NCI-H69 (cell line): ENCODE results near the gene ATP2A3.

ENCODE experiments used
- DNase-seq: peaks from one replicate; lab custom pipeline; 2025; lab: John Stamatoyannopoulos, UW

The ATP2A3 gene

GRCh38 chr17:3890082-3890877 lies 74.0 kb downstream of the ATP2A3 start:
- peak; percentile 72 for DNase-seq

DNA sequence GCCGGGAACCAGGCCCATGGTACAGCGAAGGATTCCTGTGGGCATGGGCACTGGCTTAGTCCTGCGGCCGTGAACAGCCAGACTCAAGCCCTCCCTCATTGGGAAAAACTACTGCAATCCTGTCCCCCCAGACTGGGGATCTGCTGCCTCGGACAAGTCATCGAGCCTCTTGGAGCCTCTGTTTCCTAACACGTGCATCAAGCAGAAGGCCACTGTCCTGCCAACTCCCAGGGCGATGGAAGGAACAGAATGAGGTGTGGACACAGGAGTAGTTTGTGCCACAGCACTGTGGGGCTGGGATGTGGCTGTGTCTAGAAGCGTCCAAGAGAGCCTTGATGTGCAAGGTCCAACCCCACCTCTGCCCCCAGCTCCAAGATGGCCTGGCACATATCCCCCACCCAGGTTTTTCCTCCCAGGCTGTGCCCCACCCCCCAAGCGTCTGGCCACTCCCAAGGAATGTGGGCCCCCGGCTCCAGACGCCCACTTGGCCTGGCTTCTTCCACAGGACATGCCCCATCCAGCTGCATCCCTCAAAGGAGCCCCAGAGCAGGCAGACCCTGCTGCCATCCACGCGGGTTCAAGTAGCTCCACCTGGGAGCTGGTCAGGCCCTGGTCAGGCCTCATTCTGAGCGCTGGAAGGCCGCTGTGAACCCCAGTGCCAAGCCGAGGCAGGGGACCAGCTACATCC lies 74.8 kb downstream of the ATP2A3 start:
- DNase-seq: no peak

GRCh38 chr17:3888343-3889171 lies 75.7 kb downstream of the ATP2A3 start:
- peak; percentile 90 for DNase-seq

DNA sequence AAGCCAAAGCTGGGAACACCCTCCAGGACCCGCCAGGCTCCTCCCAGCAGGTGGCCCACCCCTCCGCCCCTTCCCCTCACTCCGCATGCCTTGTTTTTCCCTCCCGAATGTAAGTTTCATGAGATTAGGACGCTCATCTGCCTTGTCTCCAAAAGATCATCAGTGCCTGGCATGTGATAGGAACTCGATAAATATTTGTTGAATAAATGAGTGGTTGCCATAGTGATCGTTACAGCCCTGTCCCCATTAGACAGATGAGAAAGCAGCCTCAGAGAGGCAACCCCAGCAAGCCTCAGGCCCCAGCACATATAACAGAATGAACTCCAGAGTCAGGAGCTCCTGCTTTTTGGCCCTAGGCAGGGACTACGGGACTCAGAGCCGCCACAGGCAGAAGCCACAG lies 76.4 kb downstream of the ATP2A3 start:
- DNase-seq: no peak

- DNase-seq: no peak
Measured at GRCh38 chr17:3887394-3887793, 76.8 kb downstream of the ATP2A3 start.

- no peak for DNase-seq
Measured at GRCh38 chr17:3886776-3887175, 77.5 kb downstream of the ATP2A3 start.

DNA sequence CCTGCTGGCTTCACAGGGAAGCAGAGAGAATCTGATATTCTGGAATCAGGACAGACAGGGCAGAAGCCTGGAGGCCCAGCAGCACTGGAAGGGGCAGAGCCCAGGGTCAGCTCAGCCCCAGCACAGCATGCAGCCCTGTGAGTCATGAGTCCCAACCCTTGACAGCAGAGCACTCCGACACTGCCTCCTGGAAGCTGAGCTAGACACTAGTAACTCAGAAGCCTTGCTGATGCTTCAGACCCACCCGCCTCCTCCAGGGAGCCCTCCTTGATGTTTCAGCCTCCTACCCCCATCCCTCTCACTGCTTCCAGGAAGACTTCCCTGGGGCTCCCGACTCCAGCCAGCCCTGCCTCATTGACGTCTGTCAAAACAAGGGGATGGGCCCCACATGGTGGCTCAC lies 78.3 kb downstream of the ATP2A3 start:
- no peak for DNase-seq

- no peak for DNase-seq
Measured at GRCh38 chr17:3885271-3885670, 79.0 kb downstream of the ATP2A3 start.

GRCh38 chr17:3884188-3884587 lies 80.0 kb downstream of the ATP2A3 start:
- no peak for DNase-seq

GRCh38 chr17:3882276-3882675 lies 82.0 kb downstream of the ATP2A3 start:
- DNase-seq: no peak

DNA sequence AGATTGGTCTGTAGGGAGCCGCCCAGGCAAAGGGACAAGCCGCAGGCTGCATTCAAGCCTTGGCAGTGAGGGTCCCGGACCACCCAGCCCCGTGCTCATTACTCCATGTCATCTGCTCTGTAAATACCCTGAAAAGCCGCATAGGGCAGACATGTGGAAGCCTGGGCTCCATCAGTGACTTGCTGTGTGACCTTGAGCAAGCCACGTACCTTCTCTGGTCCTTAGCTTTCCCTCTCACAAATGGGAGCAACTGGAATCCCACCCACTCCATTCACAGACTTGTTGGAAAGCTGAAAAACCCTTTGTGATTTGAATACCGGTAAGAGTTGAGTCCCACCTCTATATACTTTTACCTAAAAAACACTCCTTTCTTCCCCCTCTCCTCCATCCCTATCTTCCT lies 83.3 kb downstream of the ATP2A3 start:
- no peak for DNase-seq

DNA sequence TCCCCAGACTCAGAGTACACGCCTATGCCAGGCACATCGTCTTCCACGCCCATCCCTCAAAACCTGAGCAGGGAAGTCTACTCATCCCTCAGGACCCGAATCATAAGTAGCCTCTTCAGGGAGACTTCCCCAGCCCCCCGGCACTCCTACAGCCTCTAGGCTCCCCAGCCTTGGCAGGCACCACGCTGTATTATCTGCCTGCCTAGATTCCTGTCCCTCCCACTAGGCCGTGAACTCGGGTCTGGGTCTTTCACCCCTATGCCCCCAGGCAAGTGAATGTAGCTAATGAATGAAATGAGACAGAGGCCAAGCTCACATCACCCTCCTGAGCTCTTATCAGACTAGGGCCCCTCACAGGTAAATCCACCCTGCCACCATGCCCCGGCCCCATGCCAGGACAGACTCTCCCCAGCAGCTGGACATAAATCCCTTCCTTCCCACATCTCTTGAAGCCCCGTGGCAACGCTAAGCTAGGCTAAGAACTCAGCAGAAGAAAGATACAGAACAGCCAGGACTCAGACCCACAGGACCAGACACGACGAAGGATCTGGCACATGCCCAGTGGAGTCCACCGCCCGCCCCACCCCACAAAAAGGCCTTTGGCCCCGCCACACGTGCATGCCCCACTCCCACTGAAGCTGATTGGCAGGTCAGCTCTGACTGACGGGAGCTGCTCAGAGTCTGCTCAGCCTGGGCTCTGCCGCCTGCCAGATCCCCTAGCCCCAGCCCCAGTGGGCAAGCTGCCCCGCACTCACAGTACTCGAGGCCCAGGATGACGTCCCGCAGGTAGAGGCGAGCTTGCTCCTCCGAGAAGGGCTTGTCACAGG lies 84.4 kb downstream of the ATP2A3 start:
- DNase-seq: no peak

GRCh38 chr17:3879186-3879585 lies 85.1 kb downstream of the ATP2A3 start:
- DNase-seq: peak; percentile 86

DNA sequence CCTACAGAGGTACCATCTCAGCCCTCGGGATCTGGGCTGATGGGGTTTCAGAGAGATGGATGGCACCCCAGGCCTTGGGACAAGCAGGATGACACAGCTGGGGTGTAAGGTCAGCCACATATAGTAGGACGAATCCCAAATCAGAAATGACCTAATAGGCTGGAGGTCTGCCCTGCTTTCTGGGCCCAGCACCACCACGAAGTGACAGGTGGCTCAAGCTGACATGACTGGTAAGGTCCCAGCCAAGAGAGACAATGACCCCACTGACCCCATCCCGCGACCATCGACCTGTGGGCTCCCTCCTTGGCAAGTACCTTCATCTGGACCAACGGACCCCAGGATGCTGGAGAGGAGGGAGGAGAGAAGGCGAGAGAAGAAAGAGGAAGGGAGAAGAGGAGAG lies 87.0 kb downstream of the ATP2A3 start:
- no peak for DNase-seq

- no peak for DNase-seq
Measured at GRCh38 chr17:3875317-3875716, 88.9 kb downstream of the ATP2A3 start.
